ENCODE measurements around the gene L3MBTL4.

Gene L3MBTL4

GRCh38 chr18:5966514-5966913 lies 448.2 kb downstream of the L3MBTL4 start:
- Histone ChIP-seq H3K27ac (no peak overlapping the region), H3K4me3 (ENCODE audit: low read depth, low read length) (no peak overlapping the region), H3K36me3 (replicated peaks) (no peaks in the 10 kb centered on the region), H3K27me3 (replicated peaks) (no peaks in the 10 kb centered on the region)
- TF ChIP-seq, protein P1, sequence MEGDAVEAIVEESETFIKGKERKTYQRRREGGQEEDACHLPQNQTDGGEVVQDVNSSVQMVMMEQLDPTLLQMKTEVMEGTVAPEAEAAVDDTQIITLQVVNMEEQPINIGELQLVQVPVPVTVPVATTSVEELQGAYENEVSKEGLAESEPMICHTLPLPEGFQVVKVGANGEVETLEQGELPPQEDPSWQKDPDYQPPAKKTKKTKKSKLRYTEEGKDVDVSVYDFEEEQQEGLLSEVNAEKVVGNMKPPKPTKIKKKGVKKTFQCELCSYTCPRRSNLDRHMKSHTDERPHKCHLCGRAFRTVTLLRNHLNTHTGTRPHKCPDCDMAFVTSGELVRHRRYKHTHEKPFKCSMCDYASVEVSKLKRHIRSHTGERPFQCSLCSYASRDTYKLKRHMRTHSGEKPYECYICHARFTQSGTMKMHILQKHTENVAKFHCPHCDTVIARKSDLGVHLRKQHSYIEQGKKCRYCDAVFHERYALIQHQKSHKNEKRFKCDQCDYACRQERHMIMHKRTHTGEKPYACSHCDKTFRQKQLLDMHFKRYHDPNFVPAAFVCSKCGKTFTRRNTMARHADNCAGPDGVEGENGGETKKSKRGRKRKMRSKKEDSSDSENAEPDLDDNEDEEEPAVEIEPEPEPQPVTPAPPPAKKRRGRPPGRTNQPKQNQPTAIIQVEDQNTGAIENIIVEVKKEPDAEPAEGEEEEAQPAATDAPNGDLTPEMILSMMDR (IDR thresholded peaks at IDR 0.05; ENCODE audit: low read depth, low read length, missing control alignments) = no peak
- no peak for DNase-seq
- in situ Hi-C loops (cut with HindIII; ENCODE audit: low pct_ligation_motif_present, low sequenced_read_pairs) = no loop called here

DNA sequence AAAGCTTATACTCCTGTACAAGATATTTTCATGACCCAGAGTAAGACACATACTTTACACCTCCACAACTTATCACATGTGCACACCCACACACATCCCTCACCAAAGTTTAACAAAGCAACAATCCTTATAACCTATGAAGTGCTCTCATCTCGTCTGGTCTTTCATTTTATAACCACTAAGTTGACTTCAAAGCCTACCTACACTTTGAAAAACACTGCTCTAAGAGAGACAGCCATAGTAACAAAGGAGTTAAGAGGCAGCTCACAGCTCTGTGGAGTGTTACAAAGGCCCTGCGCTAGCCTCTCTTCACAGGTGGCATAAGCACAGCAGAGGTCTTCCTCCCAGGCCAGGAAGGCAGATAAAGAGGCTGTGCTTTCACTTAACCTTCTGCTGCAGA lies 449.7 kb downstream of the L3MBTL4 start:
- TF ChIP-seq, protein P1 (IDR thresholded peaks at IDR 0.05; ENCODE audit: low read depth, low read length, missing control alignments) = no peak
- in situ Hi-C loops (cut with HindIII; ENCODE audit: low pct_ligation_motif_present, low sequenced_read_pairs) = no loop called here
- Histone ChIP-seq H3K36me3 (replicated peaks) (no peaks in the 10 kb centered on the region), H3K27ac (no peak overlapping the region), H3K4me3 (ENCODE audit: low read depth, low read length) (no peak overlapping the region), H3K27me3 (replicated peaks) (no peaks in the 10 kb centered on the region)
- no peak for DNase-seq

DNA sequence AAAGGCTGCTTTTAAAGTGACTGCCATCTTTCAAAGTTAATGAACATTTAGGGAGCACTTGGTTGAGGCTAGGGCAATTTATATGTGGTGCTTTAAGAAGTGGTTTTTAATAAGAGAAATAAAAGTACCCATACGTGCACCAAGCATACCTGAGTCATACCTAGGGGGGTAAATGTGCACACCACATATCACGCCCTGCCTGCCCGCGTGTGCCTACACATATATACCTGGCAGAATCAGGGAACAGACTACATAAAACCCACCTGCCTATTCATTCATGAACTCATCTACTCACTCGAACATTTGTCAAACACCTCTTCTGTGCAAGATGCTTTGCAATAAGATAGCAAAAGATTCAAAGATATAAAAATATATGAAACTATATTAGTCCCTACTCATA lies 450.1 kb downstream of the L3MBTL4 start:
- no peaks in the 10 kb centered on the region for H3K36me3 ChIP-seq (replicated peaks)
- in situ Hi-C loops (cut with HindIII; ENCODE audit: low pct_ligation_motif_present, low sequenced_read_pairs) = no loop called here
- DNase-seq = no peak
- TF ChIP-seq, protein P1 (IDR thresholded peaks at IDR 0.05; ENCODE audit: low read depth, low read length, missing control alignments) = no peak
- H3K27me3 ChIP-seq (replicated peaks) = no peaks in the 10 kb centered on the region
- H3K27ac ChIP-seq = no peak overlapping the region
- H3K4me3 ChIP-seq (ENCODE audit: low read depth, low read length) = no peak overlapping the region

DNA sequence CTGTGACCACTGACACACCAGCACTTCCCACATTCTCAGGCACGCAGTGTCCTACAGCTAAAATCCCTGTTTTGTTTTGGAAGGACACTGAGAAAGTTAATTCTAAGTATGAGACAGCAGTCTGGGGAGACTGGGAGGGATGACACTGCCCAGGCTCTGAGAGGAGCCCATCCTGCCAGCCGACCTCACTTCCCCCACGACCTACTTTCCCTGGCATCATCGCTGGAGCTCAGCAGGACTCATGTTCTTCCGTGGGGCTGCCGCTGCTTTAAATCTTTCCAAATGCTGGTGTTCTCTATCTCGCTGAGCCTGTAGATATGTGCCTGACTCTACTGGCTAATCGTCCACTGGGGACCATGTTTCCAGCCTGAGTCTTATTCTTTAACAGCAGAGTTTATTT lies 450.6 kb downstream of the L3MBTL4 start:
- TF ChIP-seq, protein P1 (IDR thresholded peaks at IDR 0.05; ENCODE audit: low read depth, low read length, missing control alignments) = no peak
- no peak for DNase-seq
- in situ Hi-C loops (cut with HindIII; ENCODE audit: low pct_ligation_motif_present, low sequenced_read_pairs) = no loop called here

DNA sequence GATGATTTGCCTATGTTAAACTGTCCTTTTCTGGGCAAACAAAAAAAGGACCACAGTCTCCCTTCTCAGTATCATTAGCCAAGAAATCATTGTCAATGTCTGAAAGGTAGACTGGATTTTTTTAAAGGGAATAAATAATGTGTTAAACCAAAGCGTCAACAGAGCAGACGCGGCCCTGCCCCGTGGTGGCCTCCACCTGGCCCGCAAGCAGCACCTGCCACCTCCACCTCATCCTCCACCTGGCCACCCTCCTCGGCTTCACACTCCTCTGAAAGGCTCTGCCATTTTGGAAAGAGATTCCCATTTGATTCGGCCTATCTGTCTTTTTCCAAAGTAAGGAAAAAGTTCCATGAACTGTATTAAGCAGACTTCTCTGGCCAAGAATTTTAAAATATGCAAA lies 451.4 kb downstream of the L3MBTL4 start:
- Histone ChIP-seq H3K27me3 (replicated peaks) (no peaks in the 10 kb centered on the region), H3K4me3 (ENCODE audit: low read depth, low read length) (no peak overlapping the region), H3K27ac (no peak overlapping the region), H3K36me3 (replicated peaks) (no peaks in the 10 kb centered on the region)
- in situ Hi-C loops (cut with HindIII; ENCODE audit: low pct_ligation_motif_present, low sequenced_read_pairs) = no loop called here
- TF ChIP-seq, protein P1 (IDR thresholded peaks at IDR 0.05; ENCODE audit: low read depth, low read length, missing control alignments) = no peak
- no peak for DNase-seq

More for the DNA sequence above, 450.6 kb downstream of the L3MBTL4 start:
- H3K27ac ChIP-seq = no peak overlapping the region
- no peak overlapping the region for H3K4me3 ChIP-seq (ENCODE audit: low read depth, low read length)
- no peaks in the 10 kb centered on the region for H3K36me3 ChIP-seq (replicated peaks)
- H3K27me3 ChIP-seq (replicated peaks) = no peaks in the 10 kb centered on the region

GRCh38 chr18:5962362-5962761 lies 452.3 kb downstream of the L3MBTL4 start:
- in situ Hi-C loops (cut with HindIII; ENCODE audit: low pct_ligation_motif_present, low sequenced_read_pairs) = no loop called here
- no peak overlapping the region for H3K27ac ChIP-seq
- TF ChIP-seq, protein P1 (IDR thresholded peaks at IDR 0.05; ENCODE audit: low read depth, low read length, missing control alignments) = no peak
- no peaks in the 10 kb centered on the region for H3K27me3 ChIP-seq (replicated peaks)
- H3K4me3 ChIP-seq (ENCODE audit: low read depth, low read length) = no peak overlapping the region
- DNase-seq = no peak
- H3K36me3 ChIP-seq (replicated peaks) = no peaks in the 10 kb centered on the region
